Natural killer cell (primary cell): ENCODE measurements around the gene COX4I1. TPM values are rescaled to one million over a fixed set of nuclear protein-coding genes. Genes with fewer than 3 reads are reported as not detected.

Source experiments
- ATAC-seq, 3 donors: fragments of 150-1000 bp in 2 of 3; fragments of 200-7000 bp in 1 of 3; cut with Tn5 transposase; 1 replicate in 1 of 3; 2 replicates in 2 of 3; pipeline ENCODE4 v1.10.0; 2021; ENCODE audit warnings: mild to moderate bottlenecking in 2 of 3, moderate library complexity in 2 of 3
- DNase-seq, 2 donors: peaks; one replicate each; pipeline versions ENCODE4 v3.0.0 to v3.0.0-alpha.2; 2013 to 2021; ENCODE audit warnings: mixed read lengths in 1 of 2
- H3K27ac ChIP-seq: one replicate; pipeline ENCODE4 v1.5.1; 2013; ENCODE audit warnings: mild to moderate bottlenecking, low read length
- H3K27me3 ChIP-seq: one replicate; pipeline ENCODE4 v1.6.1; 2013; ENCODE audit warnings: low read length; ENCODE audit not compliant: control insufficient read depth, insufficient read depth
- H3K36me3 ChIP-seq: one replicate; pipeline ENCODE4 v1.6.1; 2013; ENCODE audit warnings: low read length; ENCODE audit not compliant: control insufficient read depth, insufficient read depth
- H3K4me1 ChIP-seq: one replicate; pipeline ENCODE4 v1.6.1; 2013; ENCODE audit warnings: low read length; ENCODE audit not compliant: control insufficient read depth, insufficient read depth
- H3K4me3 ChIP-seq: one replicate; pipeline ENCODE4 v1.5.1; 2013; ENCODE audit warnings: low read length
- H3K9me3 ChIP-seq: one replicate; pipeline ENCODE4 v1.6.1; 2013; ENCODE audit warnings: low read length; ENCODE audit not compliant: control insufficient read depth, insufficient read depth
- H3K27ac Mint-ChIP-seq, 2 donors: one replicate each; pipeline ENCODE4 v1.8.0; 2022; ENCODE audit warnings: mild to moderate bottlenecking in 2 of 2, mixed read lengths in 2 of 2, moderate library complexity in 1 of 2
- H3K27me3 Mint-ChIP-seq, 2 donors: one replicate each; pipeline ENCODE4 v1.8.0; 2022; ENCODE audit warnings: low read depth in 2 of 2, mixed read lengths in 2 of 2
- H3K36me3 Mint-ChIP-seq: one replicate; pipeline ENCODE4 v1.8.0; 2022; ENCODE audit warnings: mixed read lengths
- H3K4me1 Mint-ChIP-seq, 2 donors: one replicate each; pipeline ENCODE4 v1.8.0; 2022; ENCODE audit warnings: mixed read lengths in 2 of 2
- H3K4me3 Mint-ChIP-seq: one replicate; pipeline ENCODE4 v1.8.0; 2022; ENCODE audit warnings: mild to moderate bottlenecking, moderate library complexity, mixed read lengths
- H3K9me3 Mint-ChIP-seq, 2 donors: one replicate each; pipeline ENCODE4 v1.8.0; 2022; ENCODE audit warnings: mixed read lengths in 2 of 2
- CTCF ChIP-seq: fragments of 200-600 bp; IDR thresholded peaks from one replicate; pipeline ENCODE4 v1.8.0; 2022; ENCODE audit warnings: antibody characterized with exemption
- WGBS: methylation state at CpG from one replicate; pipeline ENCODE4 v1.1.7; 2013; ENCODE audit warnings: missing lambda C conversion rate; ENCODE audit not compliant: insufficient coverage; 5-methylcytosine and 5-hydroxymethylcytosine counted together
- intact Hi-C: fragments of 100-400 bp; cut with micrococcal nuclease; formaldehyde crosslinking; loops from one replicate; pipeline ENCODE4 v1.14.2; 2022
- total RNA-seq, 4 donors: library from RNA; stranded (reverse); fragments of 120-200 nt in 1 of 4; gene quantifications; one replicate each; pipeline versions ENCODE4 v1.2.3 to v1.2.4, GENCODE V29; 2013 to 2022

The COX4I1 gene
- total RNA-seq, 3 donors from 2014 or later (not counting 1 experiment from before 2014, with no cell fraction given): 338 to 422 (median 410) TPM

GRCh38 chr16:85759631-85760419, 39.7 kb upstream of the COX4I1 start:
- Mint-ChIP-seq H3K27ac (no peak overlapping the region), H3K4me3 (no peak overlapping the region), H3K27me3 (peaks cover 18 to 20% of the 10 kb centered on the region in 2 donors), H3K4me1 (peaks cover 8 to 11% of the 10 kb centered on the region in 2 donors), H3K36me3 (no peaks in the 10 kb centered on the region), H3K9me3 (no peaks in the 10 kb centered on the region)
- DNase-seq: peak in 1 of 2 donors; percentile 48
- H3K4me1 ChIP-seq: peaks cover 42% of the 10 kb centered on the region
- TF ChIP-seq CTCF: no peak
- no peaks in the 10 kb centered on the region for H3K27me3 ChIP-seq
- peak overlapping the region; percentile 39 for H3K27ac ChIP-seq
- intact Hi-C loops: no loop called here
- 65% methylated on average over 20 of the region's 20 CpGs for WGBS
- H3K9me3 ChIP-seq: no peaks in the 10 kb centered on the region
- H3K4me3 ChIP-seq: no peak overlapping the region
- H3K36me3 ChIP-seq: no peaks in the 10 kb centered on the region
- ATAC-seq: peak; percentile 29 to 65 (median 63)

- DNase-seq (no peak), ATAC-seq (no peak)
- Mint-ChIP-seq H3K4me1 (peaks cover 8 to 11% of the 10 kb centered on the region in 2 donors), H3K27ac (no peak overlapping the region), H3K36me3 (no peaks in the 10 kb centered on the region), H3K27me3 (peaks cover 18 to 20% of the 10 kb centered on the region in 2 donors), H3K4me3 (no peak overlapping the region), H3K9me3 (no peaks in the 10 kb centered on the region)
- no peak overlapping the region for H3K4me3 ChIP-seq
- no peak overlapping the region for H3K27ac ChIP-seq
- H3K27me3 ChIP-seq: no peaks in the 10 kb centered on the region
- H3K9me3 ChIP-seq: no peaks in the 10 kb centered on the region
- H3K36me3 ChIP-seq: no peaks in the 10 kb centered on the region
- TF ChIP-seq CTCF: no peak
- H3K4me1 ChIP-seq: peaks cover 28% of the 10 kb centered on the region
- WGBS: 35% methylated on average over 6 of the region's 6 CpGs
- intact Hi-C loops: no loop called here
These were observed 37.6 kb upstream of the COX4I1 start for GRCh38 chr16:85761861-85762260.

- ATAC-seq (no peak), DNase-seq (no peak)
- TF ChIP-seq CTCF: no peak
- Histone ChIP-seq H3K36me3 (no peaks in the 10 kb centered on the region), H3K27me3 (no peaks in the 10 kb centered on the region), H3K9me3 (no peaks in the 10 kb centered on the region), H3K4me1 (peaks cover 25% of the 10 kb centered on the region), H3K4me3 (no peak overlapping the region), H3K27ac (no peak overlapping the region)
- H3K4me1 Mint-ChIP-seq: peaks cover 8 to 11% of the 10 kb centered on the region in 2 donors
- no peaks in the 10 kb centered on the region for H3K36me3 Mint-ChIP-seq
- no peak overlapping the region for H3K4me3 Mint-ChIP-seq
- intact Hi-C loops: no loop called here
- no peaks in the 10 kb centered on the region for H3K9me3 Mint-ChIP-seq
- no peak overlapping the region for H3K27ac Mint-ChIP-seq
- 91% methylated on average over 12 of the region's 12 CpGs for WGBS
- peaks cover 18 to 20% of the 10 kb centered on the region in 2 donors for H3K27me3 Mint-ChIP-seq
These were observed 36.5 kb upstream of the COX4I1 start for GRCh38 chr16:85762970-85763369.
